ENCODE measurements around the gene ASIC4. TPM values are rescaled to one million over a fixed set of nuclear protein-coding genes. Genes with fewer than 3 reads are reported as not detected.

The ASIC4 gene
- total RNA-seq, 1 experiment from 2014 or later = 2.1 TPM

DNA sequence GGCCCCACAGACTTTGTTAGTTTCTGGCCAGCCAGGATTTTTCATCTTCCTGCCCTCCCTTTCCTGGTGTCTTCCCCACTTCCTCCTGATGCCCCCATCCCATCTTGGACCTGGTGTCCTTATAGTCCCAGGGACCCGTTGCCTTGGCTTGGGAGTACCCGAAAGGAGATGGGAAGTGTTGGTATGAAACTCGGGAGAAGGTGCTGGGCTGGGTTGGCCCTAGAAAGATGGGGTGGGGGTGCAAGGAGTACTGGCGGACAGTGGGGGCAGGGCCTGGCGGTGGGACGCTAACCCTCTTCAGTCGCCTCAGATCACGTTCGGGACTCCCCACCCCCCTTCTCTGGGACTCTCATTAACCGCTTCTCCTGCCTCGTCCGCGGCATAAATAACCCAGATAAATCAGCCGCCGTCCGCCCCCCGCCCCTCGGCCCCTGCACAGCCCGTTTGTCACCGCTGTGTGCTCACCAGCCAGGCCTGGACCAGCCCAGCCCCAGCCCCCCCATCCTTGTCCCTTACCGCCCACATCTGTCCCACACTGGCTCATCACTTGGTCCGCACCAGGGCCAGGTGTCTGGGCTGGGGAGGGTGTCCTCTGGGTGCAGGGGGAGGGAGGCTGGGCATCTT lies 3.7 kb upstream of the ASIC4 start (continued):
- TF ChIP-seq ZNF274 (IDR thresholded peaks at IDR 0.05; ENCODE audit: low read depth, low read length) (no peak), SRF (IDR thresholded peaks at IDR 0.05; ENCODE audit: low read depth) (no peak), RAD21 (IDR thresholded peaks at IDR 0.05; ENCODE audit: low read depth) (no peak), SP1 (IDR thresholded peaks at IDR 0.05; ENCODE audit: low read depth) (no peak), SIN3A (IDR thresholded peaks at IDR 0.05; ENCODE audit: low read depth) (no peak)
- TF ChIP-seq, protein P1, sequence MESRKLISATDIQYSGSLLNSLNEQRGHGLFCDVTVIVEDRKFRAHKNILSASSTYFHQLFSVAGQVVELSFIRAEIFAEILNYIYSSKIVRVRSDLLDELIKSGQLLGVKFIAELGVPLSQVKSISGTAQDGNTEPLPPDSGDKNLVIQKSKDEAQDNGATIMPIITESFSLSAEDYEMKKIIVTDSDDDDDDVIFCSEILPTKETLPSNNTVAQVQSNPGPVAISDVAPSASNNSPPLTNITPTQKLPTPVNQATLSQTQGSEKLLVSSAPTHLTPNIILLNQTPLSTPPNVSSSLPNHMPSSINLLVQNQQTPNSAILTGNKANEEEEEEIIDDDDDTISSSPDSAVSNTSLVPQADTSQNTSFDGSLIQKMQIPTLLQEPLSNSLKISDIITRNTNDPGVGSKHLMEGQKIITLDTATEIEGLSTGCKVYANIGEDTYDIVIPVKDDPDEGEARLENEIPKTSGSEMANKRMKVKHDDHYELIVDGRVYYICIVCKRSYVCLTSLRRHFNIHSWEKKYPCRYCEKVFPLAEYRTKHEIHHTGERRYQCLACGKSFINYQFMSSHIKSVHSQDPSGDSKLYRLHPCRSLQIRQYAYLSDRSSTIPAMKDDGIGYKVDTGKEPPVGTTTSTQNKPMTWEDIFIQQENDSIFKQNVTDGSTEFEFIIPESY (IDR thresholded peaks at IDR 0.05; ENCODE audit: extremely low read depth, insufficient replicate concordance, low read length) = no peak

DNA sequence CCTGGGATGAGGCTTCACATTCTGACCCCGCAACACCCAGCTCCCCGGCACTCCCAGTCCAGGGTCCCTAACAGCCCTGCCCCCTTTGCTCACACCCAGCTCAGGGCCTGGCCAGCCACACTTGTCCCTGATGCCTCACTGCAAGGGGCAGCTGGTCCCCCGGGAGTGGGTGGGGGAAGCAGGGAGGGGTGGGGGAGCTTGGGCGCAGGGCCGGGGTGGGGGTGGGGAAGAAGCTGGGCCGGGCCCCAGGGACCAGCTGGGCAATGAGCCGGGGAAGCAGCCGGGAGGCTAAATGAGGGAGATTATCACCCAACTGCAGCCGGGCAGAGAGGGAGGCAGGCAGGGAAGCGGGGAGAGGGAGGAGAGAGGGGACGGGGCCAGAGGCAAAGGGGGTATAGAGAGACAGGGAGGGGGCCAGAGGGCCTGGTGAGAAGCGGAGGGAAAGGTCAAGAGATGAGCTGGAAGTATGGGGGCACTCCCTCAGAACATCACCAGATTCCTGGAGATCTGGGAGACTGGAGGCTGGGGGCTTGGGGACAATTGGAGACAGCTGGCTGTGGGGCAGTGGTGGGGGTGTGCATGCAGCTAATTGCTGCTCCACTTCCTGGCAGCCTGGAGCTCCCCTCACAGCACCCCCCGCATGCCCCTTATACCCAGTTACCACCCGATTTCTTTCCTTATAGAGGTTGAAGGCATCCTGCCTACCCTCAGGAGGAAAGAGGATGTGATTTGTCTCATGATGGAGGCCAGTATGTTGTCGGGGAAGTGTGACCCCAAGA lies 2.5 kb upstream of the ASIC4 start:
- Histone ChIP-seq H3K79me2 (ENCODE audit: insufficient read depth, low read length) (no peaks in the 10 kb centered on the region), H2AFZ (ENCODE audit: low read depth, low read length, poor library complexity, severe bottlenecking) (no peak overlapping the region), H3K9ac (ENCODE audit: low read length) (no peak overlapping the region), H3K4me2 (ENCODE audit: low read length) (no peak overlapping the region), H3K9me2 (ENCODE audit: insufficient read depth) (no peaks in the 10 kb centered on the region), H3K9me3 (ENCODE audit: control insufficient read depth in 1 of 2, insufficient read depth in 1 of 2, low read depth in 1 of 2, low read length in 2 of 2) (no peaks in the 10 kb centered on the region), H3K27me3 (ENCODE audit: insufficient read depth, low read length) (no peaks in the 10 kb centered on the region), H3K4me1 (ENCODE audit: control insufficient read depth in 1 of 2, insufficient read depth in 2 of 2, low read length in 2 of 2) (peaks cover 0 to 19% of the 10 kb centered on the region in 2 experiments; a peak in 2 of 4 replicates), H3K36me3 (ENCODE audit: control insufficient read depth in 1 of 2, insufficient read depth in 2 of 2, low read length in 2 of 2) (no peaks in the 10 kb centered on the region), H3K27ac (ENCODE audit: low read depth, low read length) (no peak overlapping the region), H3K4me3 (replicated peaks in 1 of 2; ENCODE audit: low read depth in 1 of 2, low read length in 2 of 2) (no peak overlapping the region), H4K20me1 (ENCODE audit: insufficient read depth) (no peaks in the 10 kb centered on the region)
- ATAC-seq = no peak
- POLR2A ChIA-PET = interaction anchor here (0.7 kb wide), 1 partner anchor 13 kb away, joined by 3 read pairs; the partner anchor contains the start of gene GMPPA
- DNase-seq (ENCODE audit: low read depth, low spot score) = no peak
- no TSS peak for BruUV-seq (replicated peaks)
- CTCF ChIA-PET = interaction anchor here (1.2 to 1.8 kb wide), 3 partner anchors 13 to 18 kb away, joined by 5 to 7 read pairs (median 5); partner anchors contain the start of gene GMPPA
- intact Hi-C loops (cut with micrococcal nuclease) = no loop called here
- RAD21 ChIA-PET (ENCODE audit: low non-redundant PET in 1 of 2, low total read pairs in 2 of 2, uncharacterized antibody in 2 of 2, unreplicated experiment in 2 of 2) = no interaction called here
- TF ChIP-seq SRF (IDR thresholded peaks at IDR 0.05; ENCODE audit: low read depth) (no peak), POLR2A (IDR thresholded peaks at IDR 0.05; ENCODE audit: borderline replicate concordance, extremely low read depth, insufficient read depth, insufficient read length) (no peak), EZH2 (IDR thresholded peaks at IDR 0.05) (no peak), RAD21 (IDR thresholded peaks at IDR 0.05; ENCODE audit: low read depth) (no peak), CBX3 (IDR thresholded peaks at IDR 0.05; ENCODE audit: low read depth) (no peak), SIN3A (IDR thresholded peaks at IDR 0.05; ENCODE audit: low read depth) (no peak), SP1 (IDR thresholded peaks at IDR 0.05; ENCODE audit: low read depth) (no peak), CEBPB (IDR thresholded peaks at IDR 0.05; ENCODE audit: low read depth) (no peak)
